Trophoblast cell (in vitro differentiated cells and primary cell): ENCODE data around the gene AHI1.
"Not testable (repeated sequence)": the region's sequence is repeated elsewhere in the genome, so short reads cannot be mapped to it uniquely, and the experiment has no call there.

Source experiments
- DNase-seq, 2 donors: peaks; one replicate each; pipeline ENCODE4 v3.0.0-alpha.2; 2016
- H2AFZ ChIP-seq: 2 replicates; pipeline ENCODE4 v1.6.1; 2013; ENCODE audit warnings: low read length, moderate library complexity, mild to moderate bottlenecking; ENCODE audit not compliant: insufficient read depth, poor library complexity
- H2AK5ac ChIP-seq: 2 replicates; pipeline ENCODE4 v1.6.1; 2013; ENCODE audit warnings: mild to moderate bottlenecking, low read length
- H2BK120ac ChIP-seq: 2 replicates; pipeline ENCODE4 v1.6.1; 2013; ENCODE audit warnings: low read length, mild to moderate bottlenecking, moderate library complexity; ENCODE audit not compliant: insufficient read depth, poor library complexity
- H2BK12ac ChIP-seq: 2 replicates; pipeline ENCODE4 v1.6.1; 2013; ENCODE audit warnings: mild to moderate bottlenecking, low read length, moderate library complexity
- H2BK5ac ChIP-seq: 2 replicates; pipeline ENCODE4 v1.6.1; 2013; ENCODE audit warnings: low read length, low read depth, moderate library complexity, mild to moderate bottlenecking; ENCODE audit not compliant: poor library complexity
- H3K14ac ChIP-seq: 2 replicates; pipeline ENCODE4 v1.6.1; 2013; ENCODE audit warnings: mild to moderate bottlenecking, low read length
- H3K18ac ChIP-seq: 2 replicates; pipeline ENCODE4 v1.6.1; 2013; ENCODE audit warnings: mild to moderate bottlenecking, low read length
- H3K23ac ChIP-seq: 2 replicates; pipeline ENCODE4 v1.6.1; 2013; ENCODE audit warnings: low read length
- H3K27ac ChIP-seq: 2 replicates; pipeline ENCODE4 v1.5.1; 2013; ENCODE audit warnings: low read depth, mild to moderate bottlenecking, inconsistent platforms, low read length, moderate library complexity
- H3K27me3 ChIP-seq: 2 replicates; pipeline ENCODE4 v1.6.1; 2013; ENCODE audit warnings: inconsistent platforms, mild to moderate bottlenecking, low read length, moderate library complexity; ENCODE audit not compliant: insufficient read depth
- H3K36me3 ChIP-seq, 2 experiments: 1 replicate in 1 of 2; 2 replicates in 1 of 2; pipeline ENCODE4 v1.6.1; 2013; ENCODE audit warnings: low read length in 2 of 2, mild to moderate bottlenecking in 2 of 2, moderate library complexity in 1 of 2; ENCODE audit not compliant: insufficient read depth in 2 of 2, control insufficient read depth in 1 of 2
- H3K4ac ChIP-seq: 2 replicates; pipeline ENCODE4 v1.6.1; 2013; ENCODE audit warnings: low read depth, mild to moderate bottlenecking, low read length, moderate library complexity
- H3K4me1 ChIP-seq, 2 experiments: 1 replicate in 1 of 2; 2 replicates in 1 of 2; pipeline ENCODE4 v1.6.1; 2013; ENCODE audit warnings: low read length in 2 of 2, mild to moderate bottlenecking in 2 of 2, moderate library complexity in 1 of 2; ENCODE audit not compliant: insufficient read depth in 2 of 2, control insufficient read depth in 1 of 2
- H3K4me2 ChIP-seq: 2 replicates; pipeline ENCODE4 v1.6.1; 2013; ENCODE audit warnings: inconsistent platforms, mild to moderate bottlenecking, low read length, moderate library complexity
- H3K4me3 ChIP-seq: 2 replicates; pipeline ENCODE4 v1.5.1; 2013; ENCODE audit warnings: mild to moderate bottlenecking, low read depth, low read length, inconsistent platforms
- H3K79me1 ChIP-seq: one replicate; pipeline ENCODE4 v1.6.1; 2013; ENCODE audit warnings: low read length
- H3K79me2 ChIP-seq: 2 replicates; pipeline ENCODE4 v1.6.1; 2013; ENCODE audit warnings: low read length, mild to moderate bottlenecking; ENCODE audit not compliant: control insufficient read depth, insufficient read depth, poor library complexity
- H3K9ac ChIP-seq: 2 replicates; pipeline ENCODE4 v1.6.1; 2013; ENCODE audit warnings: mild to moderate bottlenecking, low read length
- H3K9me3 ChIP-seq: 2 replicates; pipeline ENCODE4 v1.6.1; 2013; ENCODE audit warnings: low read depth, mild to moderate bottlenecking, control low read depth, inconsistent platforms, low read length; ENCODE audit not compliant: insufficient read depth
- H4K12ac ChIP-seq: 2 replicates; pipeline ENCODE4 v1.6.1; 2013; ENCODE audit warnings: low read depth, mild to moderate bottlenecking, low read length, moderate library complexity
- H4K8ac ChIP-seq: 2 replicates; pipeline ENCODE4 v1.6.1; 2013; ENCODE audit warnings: low read depth, mild to moderate bottlenecking, low read length, moderate library complexity
- H4K91ac ChIP-seq: one replicate; pipeline ENCODE4 v1.6.1; 2013; ENCODE audit warnings: low read depth, mild to moderate bottlenecking, low read length, moderate library complexity
- WGBS: extraction: QIAGEN DNeasy Blood & Tissue Kit; methylation state at CpG from one replicate; pipeline ENCODE4 v1.1.7; 2013; ENCODE audit warnings: missing lambda C conversion rate; ENCODE audit not compliant: insufficient read length, insufficient coverage; ENCODE audit errors: extremely low coverage; 5-methylcytosine and 5-hydroxymethylcytosine counted together

AHI1 gene

GRCh38 chr6:135380793-135381192, 116.7 kb downstream of the AHI1 start:
- Histone ChIP-seq H3K4me3 (no peak overlapping the region), H3K14ac (no peak overlapping the region), H2AK5ac (no peak overlapping the region), H4K91ac (no peak overlapping the region), H4K8ac (no peak overlapping the region), H4K12ac (no peak overlapping the region), H2BK120ac (no peak overlapping the region), H3K36me3 (no peaks in the 10 kb centered on the region), H3K9me3 (no peaks in the 10 kb centered on the region), H3K9ac (no peak overlapping the region), H3K4me2 (no peak overlapping the region), H3K27ac (no peak overlapping the region), H2BK5ac (no peak overlapping the region), H3K4ac (no peak overlapping the region), H3K79me1 (no peaks in the 10 kb centered on the region), H3K18ac (no peak overlapping the region), H3K27me3 (no peaks in the 10 kb centered on the region), H2BK12ac (no peak overlapping the region), H2AFZ (no peak overlapping the region), H3K23ac (no peak overlapping the region), H3K4me1 (no peaks in the 10 kb centered on the region), H3K79me2 (no peaks in the 10 kb centered on the region)
- no peak for DNase-seq

- H3K9me3 ChIP-seq: no peaks in the 10 kb centered on the region
- H3K27me3 ChIP-seq: no peaks in the 10 kb centered on the region
- H3K27ac ChIP-seq: no peak overlapping the region
Observed at GRCh38 chr6:135379647-135380046, 117.9 kb downstream of the AHI1 start.

DNA sequence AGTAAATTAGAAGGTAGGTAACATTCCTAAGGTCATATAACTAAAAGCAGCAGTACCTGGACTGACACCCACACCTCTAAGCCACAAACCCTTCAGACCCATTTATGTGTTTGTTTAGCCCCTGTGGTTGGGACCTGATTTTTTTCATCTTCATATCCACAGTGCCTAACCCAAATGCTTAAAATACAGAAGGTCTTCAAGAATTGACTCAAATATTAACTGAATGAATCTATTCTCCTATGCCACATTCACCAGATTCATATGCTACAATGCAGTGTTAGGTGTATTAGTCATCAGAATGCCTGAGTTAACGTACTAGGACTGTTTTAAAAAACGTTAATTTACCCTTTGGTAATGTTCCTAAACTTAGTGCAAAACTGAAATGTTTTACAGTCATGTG, 124.8 kb downstream of the AHI1 start:
- Histone ChIP-seq H4K12ac (no peak overlapping the region), H3K27ac (no peak overlapping the region), H3K9me3 (no peaks in the 10 kb centered on the region), H2BK12ac (no peak overlapping the region), H2BK120ac (no peak overlapping the region), H3K4me3 (no peak overlapping the region), H4K91ac (no peak overlapping the region), H3K14ac (no peak overlapping the region), H4K8ac (no peak overlapping the region), H2BK5ac (no peak overlapping the region), H3K4me2 (no peak overlapping the region), H2AK5ac (no peak overlapping the region), H3K4ac (no peak overlapping the region), H3K9ac (no peak overlapping the region), H3K23ac (no peak overlapping the region), H3K79me1 (no peaks in the 10 kb centered on the region), H3K18ac (no peak overlapping the region), H3K36me3 (no peaks in the 10 kb centered on the region), H3K27me3 (no peaks in the 10 kb centered on the region), H3K79me2 (no peaks in the 10 kb centered on the region), H3K4me1 (no peaks in the 10 kb centered on the region), H2AFZ (no peak overlapping the region)
- peak in 1 of 2 donors; percentile 52 for DNase-seq
- WGBS: no CpG with 5 or more reads among the region's 2 CpGs

More at GRCh38 chr6:135379647-135380046, 117.9 kb downstream of the AHI1 start:
- Histone ChIP-seq H3K4ac (no peak overlapping the region), H3K79me2 (no peaks in the 10 kb centered on the region), H2BK5ac (no peak overlapping the region), H4K91ac (no peak overlapping the region), H3K36me3 (no peaks in the 10 kb centered on the region), H4K8ac (no peak overlapping the region), H2AFZ (no peak overlapping the region), H2BK120ac (no peak overlapping the region), H3K23ac (no peak overlapping the region), H2AK5ac (no peak overlapping the region), H3K4me3 (no peak overlapping the region), H3K79me1 (no peaks in the 10 kb centered on the region), H3K4me2 (no peak overlapping the region), H3K4me1 (no peaks in the 10 kb centered on the region), H3K18ac (no peak overlapping the region), H4K12ac (no peak overlapping the region), H3K14ac (no peak overlapping the region), H2BK12ac (no peak overlapping the region), H3K9ac (no peak overlapping the region)
- no peak for DNase-seq

DNA sequence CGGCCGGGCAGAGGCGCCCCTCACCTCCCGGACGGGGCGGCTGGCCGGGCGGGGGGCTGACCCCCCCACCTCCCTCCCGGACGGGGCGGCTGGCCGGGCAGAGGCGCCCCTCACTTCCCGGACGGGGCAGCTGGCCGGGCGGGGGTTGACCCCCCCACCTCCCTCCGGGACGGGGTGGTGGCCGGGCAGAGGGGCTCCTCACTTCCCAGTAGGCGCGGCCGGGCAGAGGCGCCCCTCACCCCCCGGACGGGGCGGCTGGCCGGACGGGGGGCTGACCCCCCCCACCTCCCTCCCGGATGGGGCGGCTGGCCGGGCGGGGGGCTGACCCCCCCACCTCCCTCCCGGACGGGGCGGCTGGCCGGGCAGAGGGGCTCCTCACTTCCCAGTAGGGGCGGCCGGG, 133.9 kb downstream of the AHI1 start:
- not testable (repeated sequence) for H3K23ac ChIP-seq, H3K18ac ChIP-seq, H4K91ac ChIP-seq, H3K9ac ChIP-seq, H2AK5ac ChIP-seq, H3K27ac ChIP-seq, H3K14ac ChIP-seq, H3K9me3 ChIP-seq, H2BK5ac ChIP-seq, H4K12ac ChIP-seq, H3K27me3 ChIP-seq, H3K79me1 ChIP-seq, H3K4me3 ChIP-seq, H4K8ac ChIP-seq, H3K4me1 ChIP-seq, H3K4ac ChIP-seq, H3K36me3 ChIP-seq, H2BK12ac ChIP-seq, H3K79me2 ChIP-seq, H2BK120ac ChIP-seq, DNase-seq, H3K4me2 ChIP-seq, H2AFZ ChIP-seq
- no CpG with 5 or more reads among the region's 39 CpGs for WGBS

DNA sequence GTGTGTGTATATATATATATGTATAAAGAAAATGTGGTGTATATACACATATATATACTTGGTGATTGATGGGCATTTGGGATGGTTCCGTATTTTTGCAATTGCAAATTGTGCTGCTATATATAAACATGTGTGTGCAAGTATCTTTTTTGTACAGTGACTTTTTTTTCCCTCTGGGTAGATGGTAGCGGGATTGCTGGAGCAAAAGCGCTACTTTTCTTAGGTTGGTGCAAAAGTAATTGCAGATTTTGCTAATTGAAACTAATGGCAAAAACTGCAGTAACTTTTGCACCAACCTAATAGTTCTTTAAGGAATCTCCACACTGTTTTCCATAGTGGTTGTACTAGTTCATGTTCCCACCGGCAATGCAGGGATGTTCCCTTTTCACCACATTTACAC, 135.4 kb downstream of the AHI1 start:
- Histone ChIP-seq H4K8ac (no peak overlapping the region), H3K36me3 (no peaks in the 10 kb centered on the region), H3K9ac (no peak overlapping the region), H2AFZ (no peak overlapping the region), H3K4ac (no peak overlapping the region), H3K27me3 (no peaks in the 10 kb centered on the region), H3K14ac (no peak overlapping the region), H3K4me2 (no peak overlapping the region), H2BK5ac (no peak overlapping the region), H4K91ac (no peak overlapping the region), H3K18ac (no peak overlapping the region), H2AK5ac (no peak overlapping the region), H4K12ac (no peak overlapping the region), H3K79me1 (no peaks in the 10 kb centered on the region), H3K9me3 (no peaks in the 10 kb centered on the region), H3K27ac (no peak overlapping the region), H3K4me1 (no peaks in the 10 kb centered on the region), H2BK12ac (no peak overlapping the region), H3K79me2 (no peaks in the 10 kb centered on the region), H2BK120ac (no peak overlapping the region), H3K23ac (no peak overlapping the region), H3K4me3 (no peak overlapping the region)
- DNase-seq: no peak
- no CpG with 5 or more reads among the region's 4 CpGs for WGBS
